Liver (tissue), 9 donors: ENCODE data around the gene TRPV4. TPM values are rescaled to one million over a fixed set of nuclear protein-coding genes. Genes with fewer than 3 reads are reported as not detected.
"Not testable (repeated sequence)": the region's sequence is repeated elsewhere in the genome, so short reads cannot be mapped to it uniquely, and the experiment has no call there.

Source experiments
- DNase-seq: peaks from one replicate; pipeline ENCODE4 v3.0.0-alpha.2; 2017; ENCODE audit warnings: low spot score
- H3K27ac ChIP-seq, 2 donors: one replicate each; pipeline ENCODE4 v1.7.0; 2013; ENCODE audit warnings: inconsistent platforms in 2 of 2, low read length in 2 of 2, control low read depth in 1 of 2, low read depth in 1 of 2, mild to moderate bottlenecking in 1 of 2
- H3K27me3 ChIP-seq, 4 donors: one replicate each; pipeline versions ENCODE4 v1.6.1 to v1.7.0; 2013; ENCODE audit warnings: low read length in 3 of 4, inconsistent platforms in 1 of 4, mild to moderate bottlenecking in 1 of 4, moderate library complexity in 1 of 4; ENCODE audit not compliant: control insufficient read depth in 4 of 4, insufficient read depth in 4 of 4
- H3K36me3 ChIP-seq, 4 donors: one replicate each; pipeline versions ENCODE4 v1.6.1 to v1.7.0; 2013; ENCODE audit warnings: low read length in 3 of 4, mild to moderate bottlenecking in 3 of 4, low read depth in 1 of 4, moderate library complexity in 1 of 4; ENCODE audit not compliant: control insufficient read depth in 4 of 4, insufficient read depth in 3 of 4
- H3K4me1 ChIP-seq, 4 donors: one replicate each; pipeline versions ENCODE4 v1.6.1 to v1.7.0; 2013; ENCODE audit warnings: low read length in 3 of 4, mild to moderate bottlenecking in 3 of 4, moderate library complexity in 1 of 4; ENCODE audit not compliant: control insufficient read depth in 4 of 4, insufficient read depth in 4 of 4
- H3K4me3 ChIP-seq, 3 donors: one replicate each; pipeline versions ENCODE4 v1.6.1 to v1.7.0; 2013; ENCODE audit warnings: low read length in 3 of 3, control low read depth in 1 of 3, low read depth in 1 of 3, mild to moderate bottlenecking in 1 of 3
- H3K9ac ChIP-seq, 2 donors: one replicate each; pipeline ENCODE4 v1.7.0; 2013; ENCODE audit warnings: low read length in 2 of 2, mild to moderate bottlenecking in 2 of 2, moderate library complexity in 2 of 2, control low read depth in 1 of 2, low read depth in 1 of 2
- H3K9me3 ChIP-seq, 4 donors: one replicate each; pipeline versions ENCODE4 v1.6.1 to v1.7.0; 2013; ENCODE audit warnings: low read length in 3 of 4; ENCODE audit not compliant: control insufficient read depth in 4 of 4
- ATF3 ChIP-seq: IDR thresholded peaks from 2 replicates; pipeline ENCODE4 v1.6.1; 2016; ENCODE audit warnings: antibody characterized with exemption
- CTCF ChIP-seq: fragments of 150-350 bp; IDR thresholded peaks from 2 replicates; pipeline ENCODE4 v1.5.1; 2017; ENCODE audit warnings: improper control_type of control experiment, low read depth, low read length; ENCODE audit not compliant: missing input control
- EGR1 ChIP-seq, 2 donors: IDR thresholded peaks; 2 replicates each; pipeline ENCODE4 v1.6.1; 2016 to 2018; ENCODE audit warnings: antibody characterized with exemption in 2 of 2, low read depth in 2 of 2
- FOXA1 ChIP-seq: IDR thresholded peaks from 2 replicates; pipeline ENCODE4 v1.6.1; 2016; ENCODE audit warnings: antibody characterized with exemption
- FOXA2 ChIP-seq: IDR thresholded peaks from 2 replicates; pipeline ENCODE4 v1.6.1; 2016; ENCODE audit warnings: antibody characterized with exemption
- GABPA ChIP-seq, 2 donors: IDR thresholded peaks in 1 of 2; conservative IDR thresholded peaks in 1 of 2; 2 replicates each; pipeline ENCODE4 v1.6.1; 2016; ENCODE audit warnings: antibody characterized with exemption in 2 of 2, mild to moderate bottlenecking in 1 of 2, moderate library complexity in 1 of 2
- HNF4A ChIP-seq, 2 donors: conservative IDR thresholded peaks; 2 replicates each; pipeline ENCODE4 v1.6.1; 2016; ENCODE audit warnings: antibody characterized with exemption in 2 of 2, mild to moderate bottlenecking in 2 of 2
- HNF4G ChIP-seq: IDR thresholded peaks from 2 replicates; pipeline ENCODE4 v1.6.1; 2016; ENCODE audit warnings: antibody characterized with exemption
- JUND ChIP-seq, 2 donors: IDR thresholded peaks; 2 replicates each; pipeline ENCODE4 v1.6.1; 2016; ENCODE audit warnings: antibody characterized with exemption in 2 of 2
- MAX ChIP-seq: IDR thresholded peaks from 2 replicates; pipeline ENCODE4 v1.6.1; 2016; ENCODE audit warnings: antibody characterized with exemption
- NR2F2 ChIP-seq: IDR thresholded peaks from 2 replicates; pipeline ENCODE4 v1.6.1; 2016; ENCODE audit warnings: antibody characterized with exemption
- RAD21 ChIP-seq, 2 donors: IDR thresholded peaks; 2 replicates each; pipeline ENCODE4 v1.6.1; 2016; ENCODE audit warnings: antibody characterized with exemption in 2 of 2, mild to moderate bottlenecking in 2 of 2
- REST ChIP-seq: IDR thresholded peaks from 2 replicates; pipeline ENCODE4 v1.6.1; 2016; ENCODE audit warnings: antibody characterized with exemption, mild to moderate bottlenecking
- RXRA ChIP-seq, 2 donors: IDR thresholded peaks; 2 replicates each; pipeline ENCODE4 v1.6.1; 2017 to 2018; ENCODE audit warnings: antibody characterized with exemption in 2 of 2, mild to moderate bottlenecking in 1 of 2
- SP1 ChIP-seq: IDR thresholded peaks from 2 replicates; pipeline ENCODE4 v1.6.1; 2018; ENCODE audit warnings: antibody characterized with exemption, mild to moderate bottlenecking
- TAF1 ChIP-seq: conservative IDR thresholded peaks from 2 replicates; pipeline ENCODE4 v1.6.1; 2016; ENCODE audit warnings: antibody characterized with exemption, mild to moderate bottlenecking
- YY1 ChIP-seq: IDR thresholded peaks from 2 replicates; pipeline ENCODE4 v1.6.1; 2016; ENCODE audit warnings: antibody characterized with exemption, mild to moderate bottlenecking
- ZBTB33 ChIP-seq: IDR thresholded peaks from 2 replicates; pipeline ENCODE4 v1.6.1; 2016; ENCODE audit warnings: antibody characterized with exemption
- WGBS: extraction: QIAGEN DNeasy Blood & Tissue Kit; methylation state at CpG from one replicate; pipeline ENCODE4 v1.1.7; 2013; 5-methylcytosine and 5-hydroxymethylcytosine counted together
- polyA plus RNA-seq, 2 donors: library from polyadenylated mRNA; stranded (reverse) in 1 of 2; unstranded in 1 of 2; fragments of 200-250 nt in 1 of 2; fragments of >200 nt in 1 of 2; fragmentation: Nextera tagmentation in 1 of 2; extraction: Ambion mirVana in 1 of 2; gene quantifications; one replicate each; pipeline versions ENCODE4 v1.2.1 to v1.2.3, GENCODE V29; 2013 to 2015
- total RNA-seq, 2 donors: library from RNA; depleted of rRNA; stranded (reverse); fragments of >200 nt; gene quantifications; one replicate each; pipeline ENCODE4 v1.2.3, GENCODE V29; 2014
- donor health status: healthy.
- donor health status: healthy.
- donor health status: healthy.
- donor health status: healthy.
- donor health status: healthy.

Gene TRPV4
- total and polyA plus RNA-seq, 4 donors = 1.3 to 9.6 (median 3.9) TPM

- H3K9me3 ChIP-seq = no peaks in the 10 kb centered on the region
- TF ChIP-seq NR2F2 (no peak), FOXA2 (no peak), REST (no peak), GABPA (IDR thresholded peaks at IDR 0.05 in 1 of 2, conservative IDR thresholded peaks at IDR 0.05 in 1 of 2) (no peak), EGR1 (IDR thresholded peaks at IDR 0.05; ENCODE audit: low read depth in 2 of 2) (no peak)
- peaks cover 3 to 28% (median 6%) of the 10 kb centered on the region in 4 donors for H3K36me3 ChIP-seq
- WGBS = 96% methylated on average over 6 of the region's 6 CpGs
- no peak for DNase-seq
- H3K27ac ChIP-seq = no peak overlapping the region
- H3K4me1 ChIP-seq = peaks cover 0 to 5% (median 1%) of the 10 kb centered on the region in 4 donors
- H3K4me3 ChIP-seq = no peak overlapping the region
- H3K27me3 ChIP-seq = no peaks in the 10 kb centered on the region
- no peak overlapping the region for H3K9ac ChIP-seq
Observed at GRCh38 chr12:109857715-109858114, 24.5 kb upstream of the TRPV4 start.

GRCh38 chr12:109855377-109855776 is 22.2 kb upstream of the TRPV4 start:
- no peak overlapping the region for H3K27ac ChIP-seq
- no peak for DNase-seq
- TF ChIP-seq HNF4A (conservative IDR thresholded peaks at IDR 0.05) (no peak), TAF1 (no peak), JUND (IDR thresholded peaks at IDR 0.05) (no peak), ZBTB33 (no peak), RXRA (IDR thresholded peaks at IDR 0.05) (no peak), YY1 (no peak), EGR1 (IDR thresholded peaks at IDR 0.05; ENCODE audit: low read depth in 2 of 2) (no peak), SP1 (no peak), ATF3 (no peak), FOXA1 (no peak), MAX (no peak), RAD21 (IDR thresholded peaks at IDR 0.05) (no peak), CTCF (no peak), FOXA2 (no peak), NR2F2 (no peak), HNF4G (no peak), GABPA (IDR thresholded peaks at IDR 0.05 in 1 of 2, conservative IDR thresholded peaks at IDR 0.05 in 1 of 2) (no peak), REST (no peak)
- H3K27me3 ChIP-seq = no peaks in the 10 kb centered on the region
- H3K4me1 ChIP-seq = peaks cover 0 to 5% (median 1%) of the 10 kb centered on the region in 4 donors
- WGBS = 92% methylated on average over 14 of the region's 14 CpGs
- no peak overlapping the region for H3K9ac ChIP-seq
- H3K9me3 ChIP-seq = no peaks in the 10 kb centered on the region
- no peak overlapping the region for H3K4me3 ChIP-seq
- H3K36me3 ChIP-seq = peaks cover 3 to 28% (median 8%) of the 10 kb centered on the region in 4 donors

- 91% methylated on average over 6 of the region's 6 CpGs for WGBS
- not testable (repeated sequence) for H3K27ac ChIP-seq, H3K36me3 ChIP-seq, H3K27me3 ChIP-seq, DNase-seq, H3K9me3 ChIP-seq, H3K9ac ChIP-seq, H3K4me3 ChIP-seq, H3K4me1 ChIP-seq
Observed at GRCh38 chr12:109850518-109850917, 17.3 kb upstream of the TRPV4 start.
